ENCODE measurements around the gene TNK1.

The TNK1 gene

DNA sequence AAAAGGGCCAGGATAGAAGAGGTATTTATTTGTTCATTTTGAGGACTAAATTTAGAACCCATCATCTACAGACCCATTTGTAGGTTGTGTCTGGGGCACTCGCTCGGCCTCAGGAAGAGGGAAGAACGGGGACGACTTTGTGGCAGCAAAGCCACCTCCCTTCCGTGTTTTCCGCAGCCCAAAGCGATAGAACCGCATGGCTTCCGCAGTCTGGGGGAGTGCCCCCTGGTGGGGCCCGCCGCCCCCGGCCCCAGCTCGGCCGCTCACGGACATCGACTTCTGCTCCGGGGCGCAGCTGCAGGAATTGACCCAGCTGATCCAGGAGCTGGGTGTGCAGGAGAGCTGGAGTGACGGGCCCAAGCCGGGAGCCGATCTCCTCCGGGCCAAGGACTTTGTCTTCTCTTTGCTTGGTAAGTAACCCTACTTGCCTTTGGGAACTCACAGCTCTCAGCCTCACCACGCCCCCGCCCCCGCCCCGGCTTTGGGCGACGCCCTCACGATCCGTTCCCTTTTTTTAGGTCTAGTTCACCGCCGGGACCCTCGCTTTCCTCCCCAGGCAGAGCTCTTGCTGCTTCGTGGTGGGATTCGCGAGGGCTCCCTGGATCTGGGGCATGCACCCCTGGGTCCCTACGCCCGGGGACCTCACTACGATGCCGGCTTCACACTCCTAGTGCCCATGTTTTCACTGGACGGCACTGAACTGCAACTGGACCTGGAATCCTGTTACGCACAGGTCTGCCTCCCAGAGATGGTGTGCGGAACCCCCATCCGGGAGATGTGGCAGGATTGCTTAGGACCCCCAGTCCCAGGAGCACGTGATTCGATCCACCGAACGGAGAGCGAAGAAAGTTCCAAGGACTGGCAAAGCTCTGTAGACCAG, 55.0 kb downstream of the TNK1 start (continued):
- TF ChIP-seq, protein P1, sequence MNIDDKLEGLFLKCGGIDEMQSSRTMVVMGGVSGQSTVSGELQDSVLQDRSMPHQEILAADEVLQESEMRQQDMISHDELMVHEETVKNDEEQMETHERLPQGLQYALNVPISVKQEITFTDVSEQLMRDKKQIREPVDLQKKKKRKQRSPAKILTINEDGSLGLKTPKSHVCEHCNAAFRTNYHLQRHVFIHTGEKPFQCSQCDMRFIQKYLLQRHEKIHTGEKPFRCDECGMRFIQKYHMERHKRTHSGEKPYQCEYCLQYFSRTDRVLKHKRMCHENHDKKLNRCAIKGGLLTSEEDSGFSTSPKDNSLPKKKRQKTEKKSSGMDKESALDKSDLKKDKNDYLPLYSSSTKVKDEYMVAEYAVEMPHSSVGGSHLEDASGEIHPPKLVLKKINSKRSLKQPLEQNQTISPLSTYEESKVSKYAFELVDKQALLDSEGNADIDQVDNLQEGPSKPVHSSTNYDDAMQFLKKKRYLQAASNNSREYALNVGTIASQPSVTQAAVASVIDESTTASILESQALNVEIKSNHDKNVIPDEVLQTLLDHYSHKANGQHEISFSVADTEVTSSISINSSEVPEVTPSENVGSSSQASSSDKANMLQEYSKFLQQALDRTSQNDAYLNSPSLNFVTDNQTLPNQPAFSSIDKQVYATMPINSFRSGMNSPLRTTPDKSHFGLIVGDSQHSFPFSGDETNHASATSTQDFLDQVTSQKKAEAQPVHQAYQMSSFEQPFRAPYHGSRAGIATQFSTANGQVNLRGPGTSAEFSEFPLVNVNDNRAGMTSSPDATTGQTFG (tag by site-specific recombination; IDR thresholded peaks at IDR 0.05; ENCODE audit: borderline replicate concordance): no peak
- TF ChIP-seq FEZF1 (tag by site-specific recombination; IDR thresholded peaks at IDR 0.05): no peak
- TF ChIP-seq HOXC10 (CRISPR knock-in tag; IDR thresholded peaks at IDR 0.05): no peak
- no peak for TF ChIP-seq ZNF221 (tag by site-specific recombination; IDR thresholded peaks at IDR 0.05; ENCODE audit: borderline replicate concordance)
- TF ChIP-seq ZNF707 (tag by site-specific recombination; IDR thresholded peaks at IDR 0.05): no peak
- TF ChIP-seq ZNF133 (tag by site-specific recombination; IDR thresholded peaks at IDR 0.05): no peak
- TF ChIP-seq SCRT1 (tag by site-specific recombination; IDR thresholded peaks at IDR 0.05; ENCODE audit: borderline replicate concordance): no peak
- no peak for TF ChIP-seq ZNF404 (tag by site-specific recombination; IDR thresholded peaks at IDR 0.05)
- no peak for TF ChIP-seq ZFP3 (tag by site-specific recombination; IDR thresholded peaks at IDR 0.05; ENCODE audit: low read depth)
- TF ChIP-seq REPIN1 (tag by site-specific recombination; IDR thresholded peaks at IDR 0.05; ENCODE audit: low read depth): no peak
- TF ChIP-seq, protein P2, sequence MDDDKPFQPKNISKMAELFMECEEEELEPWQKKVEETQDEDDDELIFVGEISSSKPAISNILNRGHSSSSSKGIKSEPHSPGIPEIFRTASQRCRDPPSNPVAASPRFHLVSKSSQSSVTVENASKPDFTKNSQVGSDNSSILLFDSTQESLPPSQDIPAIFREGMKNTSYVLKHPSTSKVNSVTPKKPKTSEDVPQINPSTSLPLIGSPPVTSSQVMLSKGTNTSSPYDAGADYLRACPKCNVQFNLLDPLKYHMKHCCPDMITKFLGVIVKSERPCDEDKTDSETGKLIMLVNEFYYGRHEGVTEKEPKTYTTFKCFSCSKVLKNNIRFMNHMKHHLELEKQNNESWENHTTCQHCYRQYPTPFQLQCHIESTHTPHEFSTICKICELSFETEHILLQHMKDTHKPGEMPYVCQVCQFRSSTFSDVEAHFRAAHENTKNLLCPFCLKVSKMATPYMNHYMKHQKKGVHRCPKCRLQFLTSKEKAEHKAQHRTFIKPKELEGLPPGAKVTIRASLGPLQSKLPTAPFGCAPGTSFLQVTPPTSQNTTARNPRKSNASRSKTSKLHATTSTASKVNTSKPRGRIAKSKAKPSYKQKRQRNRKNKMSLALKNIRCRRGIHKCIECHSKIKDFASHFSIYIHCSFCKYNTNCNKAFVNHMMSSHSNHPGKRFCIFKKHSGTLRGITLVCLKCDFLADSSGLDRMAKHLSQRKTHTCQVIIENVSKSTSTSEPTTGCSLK (tag by site-specific recombination; IDR thresholded peaks at IDR 0.05): no peak
- TF ChIP-seq, protein P3, sequence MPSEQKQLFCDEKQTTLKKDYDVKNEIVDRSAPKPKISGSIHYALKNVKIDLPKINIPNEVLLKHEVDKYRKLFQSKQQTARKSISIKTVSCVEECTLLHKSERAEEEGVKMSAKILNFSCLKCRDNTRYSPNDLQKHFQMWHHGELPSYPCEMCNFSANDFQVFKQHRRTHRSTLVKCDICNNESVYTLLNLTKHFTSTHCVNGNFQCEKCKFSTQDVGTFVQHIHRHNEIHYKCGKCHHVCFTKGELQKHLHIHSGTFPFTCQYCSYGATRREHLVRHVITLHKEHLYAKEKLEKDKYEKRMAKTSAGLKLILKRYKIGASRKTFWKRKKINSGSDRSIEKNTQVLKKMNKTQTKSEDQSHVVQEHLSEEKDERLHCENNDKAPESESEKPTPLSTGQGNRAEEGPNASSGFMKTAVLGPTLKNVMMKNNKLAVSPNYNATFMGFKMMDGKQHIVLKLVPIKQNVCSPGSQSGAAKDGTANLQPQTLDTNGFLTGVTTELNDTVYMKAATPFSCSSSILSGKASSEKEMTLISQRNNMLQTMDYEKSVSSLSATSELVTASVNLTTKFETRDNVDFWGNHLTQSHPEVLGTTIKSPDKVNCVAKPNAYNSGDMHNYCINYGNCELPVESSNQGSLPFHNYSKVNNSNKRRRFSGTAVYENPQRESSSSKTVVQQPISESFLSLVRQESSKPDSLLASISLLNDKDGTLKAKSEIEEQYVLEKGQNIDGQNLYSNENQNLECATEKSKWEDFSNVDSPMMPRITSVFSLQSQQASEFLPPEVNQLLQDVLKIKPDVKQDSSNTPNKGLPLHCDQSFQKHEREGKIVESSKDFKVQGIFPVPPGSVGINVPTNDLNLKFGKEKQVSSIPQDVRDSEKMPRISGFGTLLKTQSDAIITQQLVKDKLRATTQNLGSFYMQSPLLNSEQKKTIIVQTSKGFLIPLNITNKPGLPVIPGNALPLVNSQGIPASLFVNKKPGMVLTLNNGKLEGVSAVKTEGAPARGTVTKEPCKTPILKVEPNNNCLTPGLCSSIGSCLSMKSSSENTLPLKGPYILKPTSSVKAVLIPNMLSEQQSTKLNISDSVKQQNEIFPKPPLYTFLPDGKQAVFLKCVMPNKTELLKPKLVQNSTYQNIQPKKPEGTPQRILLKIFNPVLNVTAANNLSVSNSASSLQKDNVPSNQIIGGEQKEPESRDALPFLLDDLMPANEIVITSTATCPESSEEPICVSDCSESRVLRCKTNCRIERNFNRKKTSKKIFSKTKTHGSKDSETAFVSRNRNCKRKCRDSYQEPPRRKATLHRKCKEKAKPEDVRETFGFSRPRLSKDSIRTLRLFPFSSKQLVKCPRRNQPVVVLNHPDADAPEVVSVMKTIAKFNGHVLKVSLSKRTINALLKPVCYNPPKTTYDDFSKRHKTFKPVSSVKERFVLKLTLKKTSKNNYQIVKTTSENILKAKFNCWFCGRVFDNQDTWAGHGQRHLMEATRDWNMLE (tag by site-specific recombination; conservative IDR thresholded peaks at IDR 0.05; ENCODE audit: low read depth): no peak
- TF ChIP-seq SP2 (tag by site-specific recombination; IDR thresholded peaks at IDR 0.05): no peak
- no peak for TF ChIP-seq ZNF416 (tag by site-specific recombination; IDR thresholded peaks at IDR 0.05)
- TF ChIP-seq SCRT2 (tag by site-specific recombination; IDR thresholded peaks at IDR 0.05): peak; percentile 73
- TF ChIP-seq ZNF175 (tag by site-specific recombination; IDR thresholded peaks at IDR 0.05): no peak
- peak; percentile 78 for TF ChIP-seq GLIS2 (tag by site-specific recombination; IDR thresholded peaks at IDR 0.05)
- no peak for TF ChIP-seq ZNF433 (tag by site-specific recombination; IDR thresholded peaks at IDR 0.05; ENCODE audit: low read depth)
- no peak for TF ChIP-seq ZNF792 (tag by site-specific recombination; IDR thresholded peaks at IDR 0.05)
- TF ChIP-seq, protein P4, sequence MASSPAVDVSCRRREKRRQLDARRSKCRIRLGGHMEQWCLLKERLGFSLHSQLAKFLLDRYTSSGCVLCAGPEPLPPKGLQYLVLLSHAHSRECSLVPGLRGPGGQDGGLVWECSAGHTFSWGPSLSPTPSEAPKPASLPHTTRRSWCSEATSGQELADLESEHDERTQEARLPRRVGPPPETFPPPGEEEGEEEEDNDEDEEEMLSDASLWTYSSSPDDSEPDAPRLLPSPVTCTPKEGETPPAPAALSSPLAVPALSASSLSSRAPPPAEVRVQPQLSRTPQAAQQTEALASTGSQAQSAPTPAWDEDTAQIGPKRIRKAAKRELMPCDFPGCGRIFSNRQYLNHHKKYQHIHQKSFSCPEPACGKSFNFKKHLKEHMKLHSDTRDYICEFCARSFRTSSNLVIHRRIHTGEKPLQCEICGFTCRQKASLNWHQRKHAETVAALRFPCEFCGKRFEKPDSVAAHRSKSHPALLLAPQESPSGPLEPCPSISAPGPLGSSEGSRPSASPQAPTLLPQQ (tag by site-specific recombination; IDR thresholded peaks at IDR 0.05): peak; percentile 89
- no peak for TF ChIP-seq ZNF747 (tag by site-specific recombination; IDR thresholded peaks at IDR 0.05)
- TF ChIP-seq ZNF112 (tag by site-specific recombination; IDR thresholded peaks at IDR 0.05): no peak
- no peak for TF ChIP-seq OVOL3 (tag by site-specific recombination; IDR thresholded peaks at IDR 0.05)
- TF ChIP-seq, protein P5, sequence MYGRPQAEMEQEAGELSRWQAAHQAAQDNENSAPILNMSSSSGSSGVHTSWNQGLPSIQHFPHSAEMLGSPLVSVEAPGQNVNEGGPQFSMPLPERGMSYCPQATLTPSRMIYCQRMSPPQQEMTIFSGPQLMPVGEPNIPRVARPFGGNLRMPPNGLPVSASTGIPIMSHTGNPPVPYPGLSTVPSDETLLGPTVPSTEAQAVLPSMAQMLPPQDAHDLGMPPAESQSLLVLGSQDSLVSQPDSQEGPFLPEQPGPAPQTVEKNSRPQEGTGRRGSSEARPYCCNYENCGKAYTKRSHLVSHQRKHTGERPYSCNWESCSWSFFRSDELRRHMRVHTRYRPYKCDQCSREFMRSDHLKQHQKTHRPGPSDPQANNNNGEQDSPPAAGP (tag by site-specific recombination; IDR thresholded peaks at IDR 0.05): no peak
- no peak for TF ChIP-seq ZNF292 (tag by site-specific recombination; IDR thresholded peaks at IDR 0.05; ENCODE audit: borderline replicate concordance, low read depth)
- no peak for TF ChIP-seq HOXD13 (CRISPR knock-in tag; IDR thresholded peaks at IDR 0.05; ENCODE audit: borderline replicate concordance)
- 0 out of 2 replicates have a peak, but pooled peaks have one; percentile 19 for TF ChIP-seq ZBTB8A (tag by site-specific recombination; IDR thresholded peaks at IDR 0.05)
- no peak for TF ChIP-seq ZNF664 (tag by site-specific recombination; IDR thresholded peaks at IDR 0.05)
- no peak for TF ChIP-seq ZNF24 (tag by site-specific recombination; IDR thresholded peaks at IDR 0.05)

Measured in HEK293 (cell line).